Mesenchymal stem cell (in vitro differentiated cells and primary cell): ENCODE data around the gene RDH13.

Source experiments
- DNase-seq: peaks from one replicate; pipeline ENCODE4 v3.0.0-alpha.2; 2013
- H2AFZ ChIP-seq: one replicate; pipeline ENCODE4 v1.6.1; 2013; ENCODE audit warnings: low read depth, mild to moderate bottlenecking, control low read depth, inconsistent platforms, low read length, moderate library complexity
- H2AK5ac ChIP-seq: 2 replicates; pipeline ENCODE4 v1.6.1; 2013; ENCODE audit warnings: low read length, moderate library complexity, mild to moderate bottlenecking, inconsistent platforms; ENCODE audit not compliant: severe bottlenecking
- H2BK120ac ChIP-seq: one replicate; pipeline ENCODE4 v1.6.1; 2013; ENCODE audit warnings: low read depth, mild to moderate bottlenecking, inconsistent platforms, low read length, moderate library complexity
- H2BK12ac ChIP-seq, 2 experiments: one replicate each; pipeline ENCODE4 v1.6.1; 2013; ENCODE audit warnings: inconsistent platforms in 2 of 2, low read length in 2 of 2, mild to moderate bottlenecking in 2 of 2, moderate library complexity in 2 of 2, control low read depth in 1 of 2
- H2BK15ac ChIP-seq: one replicate; pipeline ENCODE4 v1.6.1; 2013; ENCODE audit warnings: mild to moderate bottlenecking, low read depth, inconsistent platforms; ENCODE audit not compliant: poor library complexity, severe bottlenecking
- H2BK5ac ChIP-seq: 2 replicates; pipeline ENCODE4 v1.6.1; 2013; ENCODE audit warnings: low read depth, mild to moderate bottlenecking, low read length, control low read depth, inconsistent platforms; ENCODE audit not compliant: poor library complexity, severe bottlenecking
- H3K14ac ChIP-seq, 2 experiments: one replicate each; pipeline ENCODE4 v1.6.1; 2013; ENCODE audit warnings: inconsistent platforms in 2 of 2, low read length in 2 of 2, control low read depth in 1 of 2, mild to moderate bottlenecking in 1 of 2, moderate library complexity in 1 of 2
- H3K18ac ChIP-seq, 2 experiments: one replicate each; pipeline ENCODE4 v1.6.1; 2013; ENCODE audit warnings: inconsistent platforms in 2 of 2, low read length in 2 of 2, control low read depth in 1 of 2, low read depth in 1 of 2, mild to moderate bottlenecking in 1 of 2
- H3K23ac ChIP-seq, 2 experiments: one replicate each; pipeline ENCODE4 v1.6.1; 2013; ENCODE audit warnings: inconsistent platforms in 2 of 2, low read length in 2 of 2, mild to moderate bottlenecking in 2 of 2, moderate library complexity in 2 of 2, control low read depth in 1 of 2
- H3K27ac ChIP-seq: 2 replicates; pipeline ENCODE4 v1.5.1; 2013; ENCODE audit warnings: mild to moderate bottlenecking, moderate library complexity, low read length, control low read depth, inconsistent platforms; ENCODE audit not compliant: poor library complexity, severe bottlenecking
- H3K27me3 ChIP-seq, 2 experiments: 2 replicates each; pipeline versions ENCODE4 v1.6.1 to v1.7.0; 2013; ENCODE audit warnings: low read length in 2 of 2, mild to moderate bottlenecking in 2 of 2, moderate library complexity in 2 of 2, control low read depth in 1 of 2, inconsistent platforms in 1 of 2; ENCODE audit not compliant: control insufficient read depth in 1 of 2, insufficient read depth in 1 of 2
- H3K36me3 ChIP-seq, 2 experiments: 2 replicates each; pipeline versions ENCODE4 v1.6.1 to v1.7.0; 2013; ENCODE audit warnings: low read length in 2 of 2, control low read depth in 1 of 2, inconsistent platforms in 1 of 2, low read depth in 1 of 2, mild to moderate bottlenecking in 1 of 2; ENCODE audit not compliant: insufficient read depth in 2 of 2, control insufficient read depth in 1 of 2
- H3K4ac ChIP-seq, 2 experiments: one replicate each; pipeline ENCODE4 v1.6.1; 2013; ENCODE audit warnings: inconsistent platforms in 2 of 2, low read length in 2 of 2, mild to moderate bottlenecking in 2 of 2, moderate library complexity in 2 of 2, control low read depth in 1 of 2, low read depth in 1 of 2
- H3K4me1 ChIP-seq: 2 replicates; pipeline ENCODE4 v1.6.1; 2013; ENCODE audit warnings: low read depth, low read length, control low read depth; ENCODE audit not compliant: control insufficient read depth, insufficient read depth
- H3K4me2 ChIP-seq: 2 replicates; pipeline ENCODE4 v1.6.1; 2013; ENCODE audit warnings: low read length, mild to moderate bottlenecking, inconsistent platforms; ENCODE audit not compliant: poor library complexity, severe bottlenecking
- H3K4me3 ChIP-seq, 2 experiments: 2 replicates each; pipeline versions ENCODE4 v1.5.1 to v1.7.0; 2013; ENCODE audit warnings: low read length in 2 of 2, mild to moderate bottlenecking in 2 of 2, control low read depth in 1 of 2, low read depth in 1 of 2; ENCODE audit not compliant: insufficient read depth in 1 of 2
- H3K79me1 ChIP-seq: replicated peaks from 2 replicates; pipeline ENCODE4 v1.6.1; 2013; ENCODE audit warnings: mild to moderate bottlenecking, control low read depth, low read length, inconsistent platforms; ENCODE audit not compliant: poor library complexity, severe bottlenecking
- H3K9ac ChIP-seq: 2 replicates; pipeline ENCODE4 v1.7.0; 2013; ENCODE audit warnings: mild to moderate bottlenecking, low read length, moderate library complexity
- H3K9me3 ChIP-seq: 2 replicates; pipeline ENCODE4 v1.7.0; 2013; ENCODE audit warnings: mild to moderate bottlenecking, low read length; ENCODE audit not compliant: control insufficient read depth
- H4K8ac ChIP-seq: one replicate; pipeline ENCODE4 v1.6.1; 2013; ENCODE audit warnings: inconsistent platforms, mild to moderate bottlenecking, low read length, moderate library complexity
- H4K91ac ChIP-seq: one replicate; pipeline ENCODE4 v1.6.1; 2013; ENCODE audit warnings: mild to moderate bottlenecking, low read length, inconsistent platforms
- WGBS: methylation state at CpG from one replicate; pipeline ENCODE4 v1.1.7; 2013; ENCODE audit warnings: mixed read lengths; 5-methylcytosine and 5-hydroxymethylcytosine counted together

Gene RDH13

GRCh38 chr19:55085923-55086715, 23.2 kb upstream of the RDH13 start:
- Histone ChIP-seq H4K8ac (no peak overlapping the region), H3K27ac (no peak overlapping the region), H3K4me2 (peak overlapping the region; percentile 99), H3K79me1 (peaks cover 2% of the 10 kb centered on the region), H2BK120ac (no peak overlapping the region), H2BK15ac (peak overlapping the region; percentile 54), H3K4me1 (peaks cover 36% of the 10 kb centered on the region), H3K36me3 (peaks cover 13 to 21% of the 10 kb centered on the region in 2 experiments), H3K27me3 (peaks cover 52 to 57% of the 10 kb centered on the region in 2 experiments), H3K4ac (no peak overlapping the region), H2AFZ (no peak overlapping the region), H3K9me3 (no peaks in the 10 kb centered on the region), H3K14ac (no peak overlapping the region), H4K91ac (no peak overlapping the region), H2BK12ac (no peak overlapping the region), H2BK5ac (no peak overlapping the region), H3K9ac (no peak overlapping the region), H3K23ac (peak overlapping the region in 1 of 2 experiments; percentile 77), H3K4me3 (peak overlapping the region; percentile 61 to 77), H3K18ac (no peak overlapping the region), H2AK5ac (no peak overlapping the region)
- no peak for DNase-seq
- 32% methylated on average over 33 of the region's 35 CpGs for WGBS

GRCh38 chr19:55084416-55084815, 21.5 kb upstream of the RDH13 start:
- no peak overlapping the region for H3K18ac ChIP-seq
- H2BK12ac ChIP-seq, result no peak overlapping the region
- no peak overlapping the region for H2BK5ac ChIP-seq
- H3K4me2 ChIP-seq, result no peak overlapping the region
- H3K9ac ChIP-seq, result no peak overlapping the region
- 77% methylated on average over 8 of the region's 10 CpGs for WGBS
- H3K27ac ChIP-seq, result no peak overlapping the region
- no peak overlapping the region for H4K91ac ChIP-seq
- H4K8ac ChIP-seq, result no peak overlapping the region
- no peak overlapping the region for H2BK15ac ChIP-seq
- H3K9me3 ChIP-seq, result no peaks in the 10 kb centered on the region
- H3K27me3 ChIP-seq, result peaks cover 68 to 74% of the 10 kb centered on the region in 2 experiments
- H2BK120ac ChIP-seq, result no peak overlapping the region
- H3K23ac ChIP-seq, result no peak overlapping the region
- DNase-seq, result no peak
- no peak overlapping the region for H3K4ac ChIP-seq
- H2AFZ ChIP-seq, result no peak overlapping the region
- H3K36me3 ChIP-seq, result peaks cover 0 to 10% of the 10 kb centered on the region in 2 experiments
- no peaks in the 10 kb centered on the region for H3K79me1 ChIP-seq
- H2AK5ac ChIP-seq, result no peak overlapping the region
- no peak overlapping the region for H3K14ac ChIP-seq
- no peak overlapping the region for H3K4me3 ChIP-seq
- H3K4me1 ChIP-seq, result peaks cover 46% of the 10 kb centered on the region

- Histone ChIP-seq H2BK15ac (no peak overlapping the region), H3K4me2 (no peak overlapping the region), H2BK120ac (no peak overlapping the region), H2BK12ac (no peak overlapping the region), H3K4ac (no peak overlapping the region), H2AFZ (no peak overlapping the region), H3K36me3 (peaks cover 0 to 6% of the 10 kb centered on the region in 2 experiments), H3K9ac (no peak overlapping the region), H4K8ac (no peak overlapping the region), H4K91ac (no peak overlapping the region), H3K4me3 (no peak overlapping the region), H2BK5ac (no peak overlapping the region), H3K9me3 (no peaks in the 10 kb centered on the region), H2AK5ac (no peak overlapping the region), H3K23ac (no peak overlapping the region), H3K14ac (no peak overlapping the region), H3K27ac (no peak overlapping the region), H3K79me1 (no peaks in the 10 kb centered on the region), H3K4me1 (peaks cover 45% of the 10 kb centered on the region), H3K18ac (no peak overlapping the region), H3K27me3 (peaks cover 68 to 80% of the 10 kb centered on the region in 2 experiments)
- no peak for DNase-seq
- WGBS, result 29% methylated on average over 40 of the region's 42 CpGs
Measured at GRCh38 chr19:55083004-55083850, 20.3 kb upstream of the RDH13 start.
